Mononuclear cell (primary cell): ENCODE measurements around the gene SELENOO. TPM values are rescaled to one million over a fixed set of nuclear protein-coding genes. Genes with fewer than 3 reads are reported as not detected.

Experiments used
- H3K27me3 ChIP-seq: 2 replicates; pipeline ENCODE4 v1.6.0; 2011; ENCODE audit warnings: low read length, control low read depth; ENCODE audit not compliant: insufficient read depth
- H3K4me1 ChIP-seq: 2 replicates; pipeline ENCODE4 v1.5.1; 2011; ENCODE audit warnings: mild to moderate bottlenecking, low read length, control low read depth; ENCODE audit not compliant: insufficient read depth
- H3K4me3 ChIP-seq: 2 replicates; pipeline ENCODE4 v1.5.1; 2011; ENCODE audit warnings: mild to moderate bottlenecking, low read length, moderate library complexity
- H3K9me3 ChIP-seq: 2 replicates; pipeline ENCODE4 v1.5.1; 2011; ENCODE audit warnings: low read depth, mild to moderate bottlenecking, control low read depth, low read length
- total RNA-seq: library from RNA; depleted of rRNA; stranded (reverse); fragments of >200 nt; gene quantifications from one replicate; pipeline ENCODE4 v1.2.3, GENCODE V29; 2012

Gene SELENOO
- total RNA-seq, 1 donor: 11.8 TPM

- Histone ChIP-seq H3K9me3 (no peaks in the 10 kb centered on the region), H3K27me3 (peaks cover 19% of the 10 kb centered on the region), H3K4me3 (no peak overlapping the region), H3K4me1 (peaks cover 15% of the 10 kb centered on the region)
These were observed 31.5 kb upstream of the SELENOO start for GRCh38 chr22:50169181-50169759.

- peaks cover 15% of the 10 kb centered on the region for H3K4me1 ChIP-seq
- H3K4me3 ChIP-seq: no peak overlapping the region
- H3K27me3 ChIP-seq: peaks cover 19% of the 10 kb centered on the region
- no peaks in the 10 kb centered on the region for H3K9me3 ChIP-seq
These were observed 31.0 kb upstream of the SELENOO start for GRCh38 chr22:50169774-50170341.

- no peaks in the 10 kb centered on the region for H3K9me3 ChIP-seq
- H3K27me3 ChIP-seq: peaks cover 19% of the 10 kb centered on the region
- H3K4me3 ChIP-seq: no peak within 1 kb of the TSS
- peaks cover 15% of the 10 kb centered on the region for H3K4me1 ChIP-seq
These were observed 30.1 kb upstream of the SELENOO start, which contains the start of gene PANX2 for GRCh38 chr22:50170453-50171318. TSS of gene PANX2 (plus strand) at chr22:50170731. CDS start at chr22:50170731, 0 bp downstream.

- no peaks in the 10 kb centered on the region for H3K9me3 ChIP-seq
- peaks cover 15% of the 10 kb centered on the region for H3K4me1 ChIP-seq
- no peak overlapping the region for H3K4me3 ChIP-seq
- peaks cover 19% of the 10 kb centered on the region for H3K27me3 ChIP-seq
These were observed 29.4 kb upstream of the SELENOO start for GRCh38 chr22:50171319-50171964.

GRCh38 chr22:50171965-50172421 lies 28.8 kb upstream of the SELENOO start:
- Histone ChIP-seq H3K4me1 (peaks cover 15% of the 10 kb centered on the region), H3K27me3 (peaks cover 19% of the 10 kb centered on the region), H3K9me3 (no peaks in the 10 kb centered on the region), H3K4me3 (no peak overlapping the region)

GRCh38 chr22:50173311-50173982 lies 27.4 kb upstream of the SELENOO start:
- H3K4me3 ChIP-seq: no peak overlapping the region
- H3K4me1 ChIP-seq: peaks cover 15% of the 10 kb centered on the region
- H3K27me3 ChIP-seq: peaks cover 8% of the 10 kb centered on the region
- H3K9me3 ChIP-seq: no peaks in the 10 kb centered on the region

- peaks cover 5% of the 10 kb centered on the region for H3K27me3 ChIP-seq
- no peaks in the 10 kb centered on the region for H3K9me3 ChIP-seq
- no peak overlapping the region for H3K4me3 ChIP-seq
These were observed 26.8 kb upstream of the SELENOO start for GRCh38 chr22:50173983-50174355.

GRCh38 chr22:50174382-50175190 lies 26.2 kb upstream of the SELENOO start:
- no peaks in the 10 kb centered on the region for H3K27me3 ChIP-seq

More at GRCh38 chr22:50173983-50174355, 26.8 kb upstream of the SELENOO start:
- H3K4me1 ChIP-seq: peaks cover 15% of the 10 kb centered on the region

GRCh38 chr22:50175191-50175461 lies 25.7 kb upstream of the SELENOO start:
- Histone ChIP-seq H3K4me1 (peaks cover 12% of the 10 kb centered on the region), H3K9me3 (no peaks in the 10 kb centered on the region), H3K4me3 (no peak overlapping the region), H3K27me3 (no peaks in the 10 kb centered on the region)

More at GRCh38 chr22:50174382-50175190, 26.2 kb upstream of the SELENOO start:
- H3K4me1 ChIP-seq: peaks cover 12% of the 10 kb centered on the region
- H3K9me3 ChIP-seq: no peaks in the 10 kb centered on the region
- H3K4me3 ChIP-seq: no peak overlapping the region

GRCh38 chr22:50175921-50176849 lies 24.6 kb upstream of the SELENOO start:
- Histone ChIP-seq H3K9me3 (no peaks in the 10 kb centered on the region), H3K4me3 (no peak overlapping the region), H3K27me3 (no peaks in the 10 kb centered on the region), H3K4me1 (peaks cover 8% of the 10 kb centered on the region)

- Histone ChIP-seq H3K27me3 (no peaks in the 10 kb centered on the region), H3K9me3 (no peaks in the 10 kb centered on the region), H3K4me1 (peaks cover 8% of the 10 kb centered on the region), H3K4me3 (no peak overlapping the region)
These were observed 23.8 kb upstream of the SELENOO start for GRCh38 chr22:50176850-50177536.

GRCh38 chr22:50177537-50178470 lies 23.0 kb upstream of the SELENOO start:
- Histone ChIP-seq H3K4me1 (peaks cover 8% of the 10 kb centered on the region), H3K4me3 (no peak overlapping the region), H3K27me3 (no peaks in the 10 kb centered on the region), H3K9me3 (no peaks in the 10 kb centered on the region)
